GM23248 (cell line): ENCODE data around the gene SOX11.

Experiments used
- EZH2 ChIP-seq: fragments of 200-600 bp; sonication (generic); IDR thresholded peaks from 2 replicates; pipeline ENCODE4 v1.6.1; 2018; ENCODE audit warnings: antibody characterized with exemption, mild to moderate bottlenecking; ENCODE audit not compliant: insufficient read depth, poor library complexity, severe bottlenecking
- EZH2phosphoT487 ChIP-seq: fragments of 200-600 bp; sonication (generic); IDR thresholded peaks from 2 replicates; pipeline ENCODE4 v1.6.1; 2018; ENCODE audit warnings: antibody characterized with exemption, moderate library complexity, mild to moderate bottlenecking, low read depth; ENCODE audit not compliant: insufficient read depth

DNA sequence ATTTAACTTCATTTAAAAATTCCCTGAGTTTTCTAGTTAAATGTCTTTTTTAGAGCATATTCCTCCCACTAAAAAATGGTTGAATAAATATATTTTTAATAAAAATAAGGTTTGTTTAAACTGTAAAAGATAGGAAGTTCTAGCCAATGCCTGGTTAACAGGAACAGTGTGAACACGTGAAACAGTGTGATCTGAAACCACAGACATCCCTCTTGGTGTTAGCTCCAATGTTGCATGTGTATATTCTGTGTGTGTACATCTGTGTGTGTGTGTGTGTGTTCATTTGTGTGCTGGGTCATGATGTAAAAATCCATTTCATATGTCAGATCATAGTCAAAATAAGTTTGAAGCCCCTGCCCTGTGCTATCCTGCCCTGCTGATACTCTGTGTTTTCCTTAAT lies 6.1 kb upstream of the SOX11 start:
- no peak for TF ChIP-seq EZH2
- no peak for TF ChIP-seq EZH2phosphoT487
